ENCODE results near the gene KRT39.

DNA sequence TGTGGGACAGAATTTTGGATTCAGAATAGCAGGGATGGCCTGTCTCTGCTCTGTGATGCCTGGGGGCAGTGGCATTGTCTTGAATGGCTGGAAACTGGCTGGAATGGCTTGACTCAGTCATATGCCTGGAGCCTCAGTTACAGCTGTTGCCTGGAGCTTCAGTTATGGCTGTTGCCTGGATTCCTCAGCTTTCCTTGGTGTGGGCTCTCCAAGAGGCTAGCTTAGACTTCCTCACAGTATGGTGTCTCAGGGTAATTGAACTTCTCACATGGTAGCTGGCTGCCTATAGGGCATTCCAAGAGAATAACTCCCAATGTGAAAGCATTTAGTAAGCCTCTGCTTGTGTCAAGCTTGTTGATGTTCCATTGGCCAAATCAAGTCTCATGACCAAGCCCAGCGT, 50.4 kb downstream of the KRT39 start:
- TF ChIP-seq POLR2A (IDR thresholded peaks at IDR 0.05): no peak
- TF ChIP-seq, protein P1, sequence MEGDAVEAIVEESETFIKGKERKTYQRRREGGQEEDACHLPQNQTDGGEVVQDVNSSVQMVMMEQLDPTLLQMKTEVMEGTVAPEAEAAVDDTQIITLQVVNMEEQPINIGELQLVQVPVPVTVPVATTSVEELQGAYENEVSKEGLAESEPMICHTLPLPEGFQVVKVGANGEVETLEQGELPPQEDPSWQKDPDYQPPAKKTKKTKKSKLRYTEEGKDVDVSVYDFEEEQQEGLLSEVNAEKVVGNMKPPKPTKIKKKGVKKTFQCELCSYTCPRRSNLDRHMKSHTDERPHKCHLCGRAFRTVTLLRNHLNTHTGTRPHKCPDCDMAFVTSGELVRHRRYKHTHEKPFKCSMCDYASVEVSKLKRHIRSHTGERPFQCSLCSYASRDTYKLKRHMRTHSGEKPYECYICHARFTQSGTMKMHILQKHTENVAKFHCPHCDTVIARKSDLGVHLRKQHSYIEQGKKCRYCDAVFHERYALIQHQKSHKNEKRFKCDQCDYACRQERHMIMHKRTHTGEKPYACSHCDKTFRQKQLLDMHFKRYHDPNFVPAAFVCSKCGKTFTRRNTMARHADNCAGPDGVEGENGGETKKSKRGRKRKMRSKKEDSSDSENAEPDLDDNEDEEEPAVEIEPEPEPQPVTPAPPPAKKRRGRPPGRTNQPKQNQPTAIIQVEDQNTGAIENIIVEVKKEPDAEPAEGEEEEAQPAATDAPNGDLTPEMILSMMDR (IDR thresholded peaks at IDR 0.05): no peak
